HepG2 (cell line): Measurements from ENCODE around the gene SLC7A4. TPM values are rescaled to one million over a fixed set of nuclear protein-coding genes. Genes with fewer than 3 reads are reported as not detected.

ENCODE experiments used
- AGO1 ChIP-seq: fragments of 200-400 bp; formaldehyde crosslinking; IDR thresholded peaks from 2 replicates; pipeline ENCODE4 v1.6.1; 2017; ENCODE audit warnings: mild to moderate bottlenecking, low read depth, low read length, moderate library complexity; ENCODE audit not compliant: poor library complexity, severe bottlenecking
- CEBPB ChIP-seq: IDR thresholded peaks from 2 replicates; pipeline ENCODE4 v1.6.1; 2011; ENCODE audit warnings: low read depth, low read length, improper control_type of control experiment, borderline replicate concordance
- KAT8 ChIP-seq: IDR thresholded peaks from 2 replicates; pipeline ENCODE4 v1.6.1; 2016; ENCODE audit warnings: missing genetic modification reagents, missing compliant biosample characterization
- MAFK ChIP-seq, 2 experiments: IDR thresholded peaks in 1 of 2; conservative IDR thresholded peaks in 1 of 2; 2 replicates each; pipeline ENCODE4 v1.6.1; 2011; ENCODE audit warnings: improper control_type of control experiment in 2 of 2, low read length in 2 of 2
- NFYC ChIP-seq: IDR thresholded peaks from 2 replicates; pipeline ENCODE4 v1.6.1; 2016; ENCODE audit warnings: missing genetic modification reagents, missing compliant biosample characterization
- POGZ ChIP-seq: sonication (generic); formaldehyde crosslinking; IDR thresholded peaks from 2 replicates; pipeline ENCODE4 v1.4.0; 2020; ENCODE audit warnings: mild to moderate bottlenecking, missing genetic modification reagents
- SMAD3 ChIP-seq: sonication (generic); formaldehyde crosslinking; IDR thresholded peaks from 2 replicates; pipeline ENCODE4 v1.4.0; 2020; ENCODE audit warnings: missing genetic modification reagents
- SP2 ChIP-seq: sonication (generic); formaldehyde crosslinking; IDR thresholded peaks from 2 replicates; pipeline ENCODE4 v1.5.1; 2020; ENCODE audit warnings: mild to moderate bottlenecking, missing genetic modification reagents
- SRF ChIP-seq: IDR thresholded peaks from 2 replicates; pipeline ENCODE4 v1.6.1; 2011; ENCODE audit warnings: mild to moderate bottlenecking, low read depth, low read length, moderate library complexity
- TBP ChIP-seq: sonication (generic); formaldehyde crosslinking; IDR thresholded peaks from 2 replicates; pipeline ENCODE4 v1.5.0; 2020; ENCODE audit warnings: missing genetic modification reagents
- ZEB1 ChIP-seq: IDR thresholded peaks from 2 replicates; pipeline ENCODE4 v1.6.1; 2012; ENCODE audit warnings: mild to moderate bottlenecking, low read depth, inconsistent platforms; ENCODE audit not compliant: insufficient replicate concordance
- ZNF10 ChIP-seq: sonication (generic); formaldehyde crosslinking; IDR thresholded peaks from 2 replicates; pipeline ENCODE4 v1.4.0; 2020; ENCODE audit warnings: mild to moderate bottlenecking, low read depth, missing genetic modification reagents, borderline replicate concordance
- ZNF446 ChIP-seq: sonication (generic); formaldehyde crosslinking; IDR thresholded peaks from 2 replicates; pipeline ENCODE4 v1.5.0; 2020; ENCODE audit warnings: mild to moderate bottlenecking, missing genetic modification reagents
- ZNF607 ChIP-seq: sonication (generic); formaldehyde crosslinking; IDR thresholded peaks from 2 replicates; pipeline ENCODE4 v1.5.1; 2020; ENCODE audit warnings: missing genetic modification reagents, mild to moderate bottlenecking, borderline replicate concordance
- ZNF883 ChIP-seq: sonication (generic); formaldehyde crosslinking; IDR thresholded peaks from 2 replicates; pipeline ENCODE4 v1.5.1; 2020; ENCODE audit warnings: mild to moderate bottlenecking, missing genetic modification reagents; ENCODE audit errors: not compliant biosample characterization
- polyA plus RNA-seq, 8 experiments: library from polyadenylated mRNA; depleted of rRNA in 3 of 8; stranded (reverse) in 7 of 8; unstranded in 1 of 8; fragments of >200 nt; fragmentation: Illumina TruSeq in 4 of 8; extraction: Trizol in 4 of 8; gene quantifications; 2 replicates each; pipeline versions ENCODE4 v1.2.1 to v1.2.3, GENCODE V29; 2011 to 2016; ENCODE audit warnings: low read depth in 4 of 8, missing spikeins in 1 of 8, mixed read lengths in 1 of 8; ENCODE audit not compliant: insufficient read depth in 1 of 8
- total RNA-seq, 5 experiments: library from RNA; depleted of rRNA; stranded (reverse); fragments of >200 nt; fragmentation: Illumina TruSeq; extraction: Trizol; gene quantifications; 2 replicates each; pipeline ENCODE4 v1.2.3, GENCODE V29; 2016; ENCODE audit warnings: low read depth in 1 of 5
- TF ChIP-seq, protein P1 (sequence below): sonication (generic); formaldehyde crosslinking; IDR thresholded peaks from 2 replicates; pipeline ENCODE4 v1.9.0; 2021; ENCODE audit warnings: mild to moderate bottlenecking, missing genetic modification reagents
- TF ChIP-seq, protein P2 (sequence below): sonication (generic); formaldehyde crosslinking; IDR thresholded peaks from 2 replicates; pipeline ENCODE4 v1.5.0; 2020; ENCODE audit warnings: missing genetic modification reagents
- TF ChIP-seq, protein P3 (sequence below): IDR thresholded peaks from 2 replicates; pipeline ENCODE4 v1.6.1; 2016; ENCODE audit warnings: low read depth
- TF ChIP-seq, protein P4 (sequence below): sonication (generic); formaldehyde crosslinking; IDR thresholded peaks from 2 replicates; pipeline ENCODE4 v1.9.0; 2022; ENCODE audit warnings: missing genetic modification reagents, mild to moderate bottlenecking, borderline replicate concordance

SLC7A4 gene
- total and polyA plus RNA-seq, 2 of the 13 experiments (the other 11 are each of a cell fraction or from before 2014, with no cell fraction given), result not detected

DNA sequence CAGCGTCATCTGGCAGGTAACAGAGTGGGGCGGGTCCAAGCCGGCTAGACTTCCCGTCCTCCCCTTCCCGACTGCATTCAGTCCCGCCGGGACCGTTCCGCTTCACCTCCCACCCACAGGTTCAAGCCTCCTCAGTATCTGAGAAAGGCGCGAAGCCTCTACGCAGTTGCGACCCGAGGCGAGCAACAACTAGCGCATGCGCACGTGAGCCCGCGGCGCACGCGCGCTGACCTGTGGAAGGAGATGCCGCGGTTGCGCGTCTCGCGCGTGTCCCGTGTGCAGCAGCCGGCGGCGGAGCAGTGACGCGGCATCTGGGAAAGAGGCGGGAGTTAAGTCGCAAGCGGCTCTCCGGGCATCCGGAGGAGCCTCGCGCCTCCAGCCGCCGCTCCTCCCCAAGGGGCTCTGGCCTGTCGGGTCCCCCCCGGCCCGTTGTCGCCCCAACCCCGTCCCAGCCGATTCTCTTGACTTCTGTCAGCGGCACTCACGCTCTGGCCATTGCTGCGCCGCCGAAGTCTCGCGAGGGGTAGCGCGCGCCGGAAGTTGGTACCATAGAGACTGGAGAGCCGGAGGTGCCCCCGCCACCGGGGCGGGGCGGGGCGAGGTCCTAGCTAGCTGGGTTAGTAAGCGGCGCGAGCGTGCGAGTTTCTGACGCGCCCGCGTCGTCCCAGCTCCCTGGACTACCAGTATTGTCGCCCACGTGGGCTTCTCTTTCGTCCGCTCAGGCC, 30.6 kb downstream of the SLC7A4 start, which contains the start of gene THAP7 (continued):
- TF ChIP-seq, protein P1, sequence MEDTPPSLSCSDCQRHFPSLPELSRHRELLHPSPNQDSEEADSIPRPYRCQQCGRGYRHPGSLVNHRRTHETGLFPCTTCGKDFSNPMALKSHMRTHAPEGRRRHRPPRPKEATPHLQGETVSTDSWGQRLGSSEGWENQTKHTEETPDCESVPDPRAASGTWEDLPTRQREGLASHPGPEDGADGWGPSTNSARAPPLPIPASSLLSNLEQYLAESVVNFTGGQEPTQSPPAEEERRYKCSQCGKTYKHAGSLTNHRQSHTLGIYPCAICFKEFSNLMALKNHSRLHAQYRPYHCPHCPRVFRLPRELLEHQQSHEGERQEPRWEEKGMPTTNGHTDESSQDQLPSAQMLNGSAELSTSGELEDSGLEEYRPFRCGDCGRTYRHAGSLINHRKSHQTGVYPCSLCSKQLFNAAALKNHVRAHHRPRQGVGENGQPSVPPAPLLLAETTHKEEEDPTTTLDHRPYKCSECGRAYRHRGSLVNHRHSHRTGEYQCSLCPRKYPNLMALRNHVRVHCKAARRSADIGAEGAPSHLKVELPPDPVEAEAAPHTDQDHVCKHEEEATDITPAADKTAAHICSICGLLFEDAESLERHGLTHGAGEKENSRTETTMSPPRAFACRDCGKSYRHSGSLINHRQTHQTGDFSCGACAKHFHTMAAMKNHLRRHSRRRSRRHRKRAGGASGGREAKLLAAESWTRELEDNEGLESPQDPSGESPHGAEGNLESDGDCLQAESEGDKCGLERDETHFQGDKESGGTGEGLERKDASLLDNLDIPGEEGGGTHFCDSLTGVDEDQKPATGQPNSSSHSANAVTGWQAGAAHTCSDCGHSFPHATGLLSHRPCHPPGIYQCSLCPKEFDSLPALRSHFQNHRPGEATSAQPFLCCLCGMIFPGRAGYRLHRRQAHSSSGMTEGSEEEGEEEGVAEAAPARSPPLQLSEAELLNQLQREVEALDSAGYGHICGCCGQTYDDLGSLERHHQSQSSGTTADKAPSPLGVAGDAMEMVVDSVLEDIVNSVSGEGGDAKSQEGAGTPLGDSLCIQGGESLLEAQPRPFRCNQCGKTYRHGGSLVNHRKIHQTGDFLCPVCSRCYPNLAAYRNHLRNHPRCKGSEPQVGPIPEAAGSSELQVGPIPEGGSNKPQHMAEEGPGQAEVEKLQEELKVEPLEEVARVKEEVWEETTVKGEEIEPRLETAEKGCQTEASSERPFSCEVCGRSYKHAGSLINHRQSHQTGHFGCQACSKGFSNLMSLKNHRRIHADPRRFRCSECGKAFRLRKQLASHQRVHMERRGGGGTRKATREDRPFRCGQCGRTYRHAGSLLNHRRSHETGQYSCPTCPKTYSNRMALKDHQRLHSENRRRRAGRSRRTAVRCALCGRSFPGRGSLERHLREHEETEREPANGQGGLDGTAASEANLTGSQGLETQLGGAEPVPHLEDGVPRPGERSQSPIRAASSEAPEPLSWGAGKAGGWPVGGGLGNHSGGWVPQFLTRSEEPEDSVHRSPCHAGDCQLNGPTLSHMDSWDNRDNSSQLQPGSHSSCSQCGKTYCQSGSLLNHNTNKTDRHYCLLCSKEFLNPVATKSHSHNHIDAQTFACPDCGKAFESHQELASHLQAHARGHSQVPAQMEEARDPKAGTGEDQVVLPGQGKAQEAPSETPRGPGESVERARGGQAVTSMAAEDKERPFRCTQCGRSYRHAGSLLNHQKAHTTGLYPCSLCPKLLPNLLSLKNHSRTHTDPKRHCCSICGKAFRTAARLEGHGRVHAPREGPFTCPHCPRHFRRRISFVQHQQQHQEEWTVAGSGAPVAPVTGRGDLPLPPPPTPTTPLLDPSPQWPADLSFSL (CRISPR knock-in tag), result no peak
- TF ChIP-seq ZNF446 (CRISPR knock-in tag) (no peak), TBP (CRISPR knock-in tag) (no peak), MAFK (conservative IDR thresholded peaks at IDR 0.05 in 1 of 2, IDR thresholded peaks at IDR 0.05 in 1 of 2; ENCODE audit: low read length in 2 of 2) (no peak), ZNF10 (CRISPR knock-in tag) (no peak), KAT8 (CRISPR knock-in tag) (peak; percentile 93), ZNF883 (CRISPR knock-in tag) (peak; percentile 96), ZNF607 (CRISPR knock-in tag) (peak; percentile 85; the same call in 1 of the 2 replicates), ZEB1 (peak; percentile 14), SP2 (CRISPR knock-in tag) (peak; percentile 31), SRF (peak; percentile 15; the same call in 1 of the 2 replicates), NFYC (CRISPR knock-in tag) (peak; percentile 19; the same call in 1 of the 2 replicates), SMAD3 (CRISPR knock-in tag) (no peak), AGO1 (no peak), POGZ (CRISPR knock-in tag) (peak; percentile 63; the same call in 1 of the 2 replicates), CEBPB (no peak)
- TF ChIP-seq, protein P2, sequence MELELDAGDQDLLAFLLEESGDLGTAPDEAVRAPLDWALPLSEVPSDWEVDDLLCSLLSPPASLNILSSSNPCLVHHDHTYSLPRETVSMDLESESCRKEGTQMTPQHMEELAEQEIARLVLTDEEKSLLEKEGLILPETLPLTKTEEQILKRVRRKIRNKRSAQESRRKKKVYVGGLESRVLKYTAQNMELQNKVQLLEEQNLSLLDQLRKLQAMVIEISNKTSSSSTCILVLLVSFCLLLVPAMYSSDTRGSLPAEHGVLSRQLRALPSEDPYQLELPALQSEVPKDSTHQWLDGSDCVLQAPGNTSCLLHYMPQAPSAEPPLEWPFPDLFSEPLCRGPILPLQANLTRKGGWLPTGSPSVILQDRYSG, result no peak
- TF ChIP-seq, protein P3, sequence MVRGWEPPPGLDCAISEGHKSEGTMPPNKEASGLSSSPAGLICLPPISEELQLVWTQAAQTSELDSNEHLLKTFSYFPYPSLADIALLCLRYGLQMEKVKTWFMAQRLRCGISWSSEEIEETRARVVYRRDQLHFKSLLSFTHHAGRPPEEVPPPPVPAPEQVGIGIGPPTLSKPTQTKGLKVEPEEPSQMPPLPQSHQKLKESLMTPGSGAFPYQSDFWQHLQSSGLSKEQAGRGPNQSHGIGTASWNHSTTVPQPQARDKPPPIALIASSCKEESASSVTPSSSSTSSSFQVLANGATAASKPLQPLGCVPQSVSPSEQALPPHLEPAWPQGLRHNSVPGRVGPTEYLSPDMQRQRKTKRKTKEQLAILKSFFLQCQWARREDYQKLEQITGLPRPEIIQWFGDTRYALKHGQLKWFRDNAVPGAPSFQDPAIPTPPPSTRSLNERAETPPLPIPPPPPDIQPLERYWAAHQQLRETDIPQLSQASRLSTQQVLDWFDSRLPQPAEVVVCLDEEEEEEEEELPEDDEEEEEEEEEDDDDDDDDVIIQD, result peak; percentile 8; the same call in 1 of the 2 replicates
- TF ChIP-seq, protein P4, sequence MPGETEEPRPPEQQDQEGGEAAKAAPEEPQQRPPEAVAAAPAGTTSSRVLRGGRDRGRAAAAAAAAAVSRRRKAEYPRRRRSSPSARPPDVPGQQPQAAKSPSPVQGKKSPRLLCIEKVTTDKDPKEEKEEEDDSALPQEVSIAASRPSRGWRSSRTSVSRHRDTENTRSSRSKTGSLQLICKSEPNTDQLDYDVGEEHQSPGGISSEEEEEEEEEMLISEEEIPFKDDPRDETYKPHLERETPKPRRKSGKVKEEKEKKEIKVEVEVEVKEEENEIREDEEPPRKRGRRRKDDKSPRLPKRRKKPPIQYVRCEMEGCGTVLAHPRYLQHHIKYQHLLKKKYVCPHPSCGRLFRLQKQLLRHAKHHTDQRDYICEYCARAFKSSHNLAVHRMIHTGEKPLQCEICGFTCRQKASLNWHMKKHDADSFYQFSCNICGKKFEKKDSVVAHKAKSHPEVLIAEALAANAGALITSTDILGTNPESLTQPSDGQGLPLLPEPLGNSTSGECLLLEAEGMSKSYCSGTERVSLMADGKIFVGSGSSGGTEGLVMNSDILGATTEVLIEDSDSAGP (CRISPR knock-in tag), result peak; percentile 89; the same call in 1 of the 2 replicates
